SK-N-SH treated with all-trans-retinoic acid at 6 μM for 48 hours (cell line): ENCODE measurements around the gene POLR2H.

Experiments
- ATAC-seq: fragments of 200-7000 bp; cut with Tn5 transposase; 3 replicates; pipeline ENCODE4 v1.9.1; 2020; ENCODE audit warnings: mild to moderate bottlenecking, moderate library complexity
- ARNTL ChIP-seq: fragments of 450-650 bp; formaldehyde crosslinking; IDR thresholded peaks from 2 replicates; pipeline ENCODE4 v1.5.0; 2020; ENCODE audit warnings: low read depth, mild to moderate bottlenecking, moderate library complexity, borderline replicate concordance
- CREB5 ChIP-seq: fragments of 250-450 bp; sonication (Bioruptor Pico); IDR thresholded peaks from 2 replicates; pipeline ENCODE4 v1.5.1; 2020; ENCODE audit warnings: low read depth, mild to moderate bottlenecking, moderate library complexity
- CSDC2 ChIP-seq: fragments of 250-450 bp; sonication (Bioruptor Pico); IDR thresholded peaks from 2 replicates; pipeline ENCODE4 v1.5.0; 2020; ENCODE audit warnings: mild to moderate bottlenecking, moderate library complexity
- CSRNP3 ChIP-seq: fragments of 250-450 bp; sonication (Bioruptor Pico); IDR thresholded peaks from 2 replicates; pipeline ENCODE4 v1.5.1; 2021; ENCODE audit warnings: mild to moderate bottlenecking, moderate library complexity
- ESRRG ChIP-seq: fragments of 250-450 bp; sonication (Bioruptor Pico); IDR thresholded peaks from 2 replicates; pipeline ENCODE4 v1.6.1; 2021; ENCODE audit warnings: mild to moderate bottlenecking
- OSR1 ChIP-seq: fragments of 250-450 bp; sonication (Bioruptor Pico); IDR thresholded peaks from 2 replicates; pipeline ENCODE4 v1.8.0; 2022; ENCODE audit warnings: moderate library complexity, mild to moderate bottlenecking, inconsistent platforms
- POU6F1 ChIP-seq: fragments of 250-450 bp; sonication (Bioruptor Pico); IDR thresholded peaks from 2 replicates; pipeline ENCODE4 v1.8.0; 2021; ENCODE audit warnings: low read depth, mild to moderate bottlenecking, moderate library complexity, borderline replicate concordance
- PPARA ChIP-seq: fragments of 250-450 bp; sonication (Bioruptor Pico); IDR thresholded peaks from 2 replicates; pipeline ENCODE4 v1.5.0; 2020; ENCODE audit warnings: mild to moderate bottlenecking, borderline replicate concordance
- RARB ChIP-seq: fragments of 250-450 bp; sonication (Bioruptor Pico); IDR thresholded peaks from 2 replicates; pipeline ENCODE4 v1.8.0; 2021; ENCODE audit warnings: mild to moderate bottlenecking, moderate library complexity
- SNAI2 ChIP-seq: fragments of 250-450 bp; sonication (Bioruptor Pico); IDR thresholded peaks from 2 replicates; pipeline ENCODE4 v1.5.0; 2020; ENCODE audit warnings: mild to moderate bottlenecking, moderate library complexity
- TCF4 ChIP-seq: fragments of 250-450 bp; sonication (Bioruptor Pico); IDR thresholded peaks from 2 replicates; pipeline ENCODE4 v1.8.0; 2021; ENCODE audit warnings: mild to moderate bottlenecking, moderate library complexity, borderline replicate concordance
- TOX ChIP-seq: fragments of 250-450 bp; sonication (Bioruptor Pico); IDR thresholded peaks from 2 replicates; pipeline ENCODE4 v1.8.0; 2021; ENCODE audit warnings: mild to moderate bottlenecking, moderate library complexity, borderline replicate concordance
- ZC3H10 ChIP-seq: fragments of 250-450 bp; sonication (Bioruptor Pico); IDR thresholded peaks from 2 replicates; pipeline ENCODE4 v1.5.1; 2021; ENCODE audit warnings: mild to moderate bottlenecking, moderate library complexity
- ZFP3 ChIP-seq: fragments of 250-450 bp; sonication (Bioruptor Pico); IDR thresholded peaks from 2 replicates; pipeline ENCODE4 v1.5.0; 2020; ENCODE audit warnings: mild to moderate bottlenecking, moderate library complexity
- ZFP30 ChIP-seq: fragments of 450-650 bp; formaldehyde crosslinking; IDR thresholded peaks from 2 replicates; pipeline ENCODE4 v1.5.0; 2022; ENCODE audit warnings: mild to moderate bottlenecking, moderate library complexity
- ZNF70 ChIP-seq: fragments of 450-650 bp; formaldehyde crosslinking; IDR thresholded peaks from 2 replicates; pipeline ENCODE4 v1.5.0; 2020; ENCODE audit warnings: mild to moderate bottlenecking, moderate library complexity
- ZNF8 ChIP-seq: fragments of 450-650 bp; formaldehyde crosslinking; IDR thresholded peaks from 2 replicates; pipeline ENCODE4 v1.5.0; 2020; ENCODE audit warnings: mild to moderate bottlenecking, moderate library complexity
- TF ChIP-seq, protein P1 (sequence below): fragments of 250-450 bp; sonication (Bioruptor Pico); IDR thresholded peaks from 2 replicates; pipeline ENCODE4 v1.5.0; 2020; ENCODE audit warnings: mild to moderate bottlenecking, moderate library complexity

The POLR2H gene

GRCh38 chr3:184386047-184386806, 24.7 kb downstream of the POLR2H start:
- no peak for ATAC-seq
- TF ChIP-seq PPARA (CRISPR knock-in tag) = no peak
- no peak for TF ChIP-seq TCF4 (CRISPR knock-in tag)
- no peak for TF ChIP-seq POU6F1

- no peak for ATAC-seq
- TF ChIP-seq ZNF70 = no peak
- TF ChIP-seq ZFP30 (CRISPR knock-in tag) = no peak
- no peak for TF ChIP-seq CREB5 (CRISPR knock-in tag)
Observed at GRCh38 chr3:184387174-184387714, 25.7 kb downstream of the POLR2H start.

GRCh38 chr3:184388164-184388935, 26.8 kb downstream of the POLR2H start:
- TF ChIP-seq TOX (CRISPR knock-in tag) = no peak
- no peak for TF ChIP-seq ZNF70
- no peak for TF ChIP-seq ZFP3
- no peak for TF ChIP-seq ZFP30 (CRISPR knock-in tag)
- no peak for ATAC-seq

DNA sequence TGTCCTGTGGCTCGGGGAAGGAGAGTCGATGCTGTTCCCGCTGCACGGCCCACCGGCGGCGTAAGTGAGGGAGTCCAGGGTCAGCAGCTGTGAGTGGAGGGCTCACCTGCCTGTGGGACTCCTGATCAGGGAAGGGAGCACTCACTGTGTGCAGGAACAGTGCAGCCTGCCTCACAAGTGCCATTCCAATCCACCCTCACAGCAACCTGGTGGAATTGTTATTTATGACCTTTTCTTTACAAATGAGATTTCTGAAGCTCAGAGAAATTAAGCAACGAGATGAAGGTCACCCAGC, 27.4 kb downstream of the POLR2H start:
- TF ChIP-seq CSDC2 (no peak), CREB5 (CRISPR knock-in tag) (no peak), TCF4 (CRISPR knock-in tag) (no peak), PPARA (CRISPR knock-in tag) (no peak), CSRNP3 (no peak), RARB (CRISPR knock-in tag) (no peak), ZNF70 (no peak), OSR1 (no peak), ZFP3 (no peak), ZFP30 (CRISPR knock-in tag) (no peak), ARNTL (CRISPR knock-in tag) (no peak), TOX (CRISPR knock-in tag) (no peak)
- TF ChIP-seq, protein P1, sequence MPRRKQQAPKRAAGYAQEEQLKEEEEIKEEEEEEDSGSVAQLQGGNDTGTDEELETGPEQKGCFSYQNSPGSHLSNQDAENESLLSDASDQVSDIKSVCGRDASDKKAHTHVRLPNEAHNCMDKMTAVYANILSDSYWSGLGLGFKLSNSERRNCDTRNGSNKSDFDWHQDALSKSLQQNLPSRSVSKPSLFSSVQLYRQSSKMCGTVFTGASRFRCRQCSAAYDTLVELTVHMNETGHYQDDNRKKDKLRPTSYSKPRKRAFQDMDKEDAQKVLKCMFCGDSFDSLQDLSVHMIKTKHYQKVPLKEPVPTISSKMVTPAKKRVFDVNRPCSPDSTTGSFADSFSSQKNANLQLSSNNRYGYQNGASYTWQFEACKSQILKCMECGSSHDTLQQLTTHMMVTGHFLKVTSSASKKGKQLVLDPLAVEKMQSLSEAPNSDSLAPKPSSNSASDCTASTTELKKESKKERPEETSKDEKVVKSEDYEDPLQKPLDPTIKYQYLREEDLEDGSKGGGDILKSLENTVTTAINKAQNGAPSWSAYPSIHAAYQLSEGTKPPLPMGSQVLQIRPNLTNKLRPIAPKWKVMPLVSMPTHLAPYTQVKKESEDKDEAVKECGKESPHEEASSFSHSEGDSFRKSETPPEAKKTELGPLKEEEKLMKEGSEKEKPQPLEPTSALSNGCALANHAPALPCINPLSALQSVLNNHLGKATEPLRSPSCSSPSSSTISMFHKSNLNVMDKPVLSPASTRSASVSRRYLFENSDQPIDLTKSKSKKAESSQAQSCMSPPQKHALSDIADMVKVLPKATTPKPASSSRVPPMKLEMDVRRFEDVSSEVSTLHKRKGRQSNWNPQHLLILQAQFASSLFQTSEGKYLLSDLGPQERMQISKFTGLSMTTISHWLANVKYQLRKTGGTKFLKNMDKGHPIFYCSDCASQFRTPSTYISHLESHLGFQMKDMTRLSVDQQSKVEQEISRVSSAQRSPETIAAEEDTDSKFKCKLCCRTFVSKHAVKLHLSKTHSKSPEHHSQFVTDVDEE = no peak
- no peak for ATAC-seq

DNA sequence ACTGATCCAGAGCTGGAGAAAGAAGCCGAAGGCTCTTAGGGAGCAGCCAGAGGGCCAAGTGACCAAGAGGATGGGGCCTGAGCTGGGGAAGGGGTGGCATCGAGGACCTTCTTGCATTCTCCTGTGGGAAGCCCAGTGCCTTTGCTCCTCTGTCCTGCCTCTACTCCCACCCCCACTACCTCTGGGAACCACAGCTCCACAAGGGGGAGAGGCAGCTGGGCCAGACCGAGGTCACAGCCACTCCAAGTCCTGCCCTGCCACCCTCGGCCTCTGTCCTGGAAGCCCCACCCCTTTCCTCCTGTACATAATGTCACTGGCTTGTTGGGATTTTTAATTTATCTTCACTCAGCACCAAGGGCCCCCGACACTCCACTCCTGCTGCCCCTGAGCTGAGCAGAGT, 27.9 kb downstream of the POLR2H start:
- no peak for ATAC-seq
- TF ChIP-seq CREB5 (CRISPR knock-in tag) (no peak), ZC3H10 (no peak), PPARA (CRISPR knock-in tag) (no peak), TCF4 (CRISPR knock-in tag) (no peak), CSDC2 (no peak), TOX (CRISPR knock-in tag) (no peak), ZNF8 (CRISPR knock-in tag) (no peak), SNAI2 (no peak), ESRRG (CRISPR knock-in tag) (no peak), ARNTL (CRISPR knock-in tag) (no peak), ZNF70 (no peak), ZFP30 (CRISPR knock-in tag) (no peak)
- TF ChIP-seq, protein P1 = no peak
